Measurements from ENCODE around the gene PEX13. TPM values are rescaled to one million over a fixed set of nuclear protein-coding genes. Genes with fewer than 3 reads are reported as not detected.

Gene PEX13
- total and polyA plus RNA-seq, 2 of the 4 experiments (the other 2 are of a cell fraction), result 12.1 to 34.8 TPM

DNA sequence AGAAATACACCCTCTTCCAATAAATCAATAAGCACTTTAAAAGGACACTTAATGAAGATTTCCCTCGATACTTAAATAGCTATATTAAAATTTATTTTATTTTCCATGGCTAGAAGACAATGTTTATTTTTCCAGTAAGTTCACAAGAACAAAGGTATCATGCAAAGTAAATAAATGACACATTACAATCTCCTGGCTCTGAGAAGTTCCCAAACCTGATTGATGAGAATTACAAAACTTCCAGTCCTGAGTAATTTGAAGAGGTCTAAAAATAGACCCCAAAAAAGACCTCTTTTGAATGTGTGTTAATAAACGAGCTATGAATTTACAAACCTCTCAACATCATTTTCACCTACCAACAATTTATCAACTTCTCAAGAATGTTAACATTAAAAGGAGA lies 1.5 kb upstream of the PEX13 start:
- in situ Hi-C loops (cut with MboI; ENCODE audit: low sequenced_read_pairs), result no loop called here
- H4K20me1 ChIP-seq (ENCODE audit: insufficient read depth, low read length), result peaks cover 2% of the 10 kb centered on the region
- no peak overlapping the region for H4K8ac ChIP-seq (ENCODE audit: low read depth in 2 of 2, low read length in 2 of 2)
- ChIA-PET CTCF (no interaction called here), POLR2A (ENCODE audit: unreplicated experiment) (no interaction called here)
- no peaks in the 10 kb centered on the region; the same call in 1 of the 2 replicates for H3K4me1 ChIP-seq (ENCODE audit: control insufficient read depth, insufficient read depth, low read length)
- no CpG with 5 or more reads among the region's 2 CpGs for WGBS, 2 experiments (ENCODE audit: extremely low coverage in 2 of 2, insufficient read length in 1 of 2)
- TF ChIP-seq, protein P1, sequence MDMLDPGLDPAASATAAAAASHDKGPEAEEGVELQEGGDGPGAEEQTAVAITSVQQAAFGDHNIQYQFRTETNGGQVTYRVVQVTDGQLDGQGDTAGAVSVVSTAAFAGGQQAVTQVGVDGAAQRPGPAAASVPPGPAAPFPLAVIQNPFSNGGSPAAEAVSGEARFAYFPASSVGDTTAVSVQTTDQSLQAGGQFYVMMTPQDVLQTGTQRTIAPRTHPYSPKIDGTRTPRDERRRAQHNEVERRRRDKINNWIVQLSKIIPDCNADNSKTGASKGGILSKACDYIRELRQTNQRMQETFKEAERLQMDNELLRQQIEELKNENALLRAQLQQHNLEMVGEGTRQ (IDR thresholded peaks at IDR 0.05; ENCODE audit: low read depth, low read length), result no peak
- TF ChIP-seq CEBPB (IDR thresholded peaks at IDR 0.05; ENCODE audit: low read depth, low read length), result no peak
- TF ChIP-seq NFE2L2 (IDR thresholded peaks at IDR 0.05; ENCODE audit: low read depth, low read length), result no peak
- TF ChIP-seq RAD21 (IDR thresholded peaks at IDR 0.05; ENCODE audit: low read length), result no peak
- no peak for TF ChIP-seq MAZ (IDR thresholded peaks at IDR 0.05; ENCODE audit: borderline replicate concordance, low read depth, low read length)
- H3K4me2 ChIP-seq (ENCODE audit: low read depth, low read length), result no peak overlapping the region; the same call in 1 of the 2 replicates
- no peak overlapping the region for H3K4me3 ChIP-seq (ENCODE audit: insufficient read depth, low read depth, low read length)
- H3K56ac ChIP-seq (ENCODE audit: extremely low read depth, insufficient read depth, low read length), result no peak overlapping the region
- dilution Hi-C loops (cut with HindIII; ENCODE audit: low sequenced_read_pairs, unreplicated experiment), result no loop called here
- no peak overlapping the region for H2AFZ ChIP-seq (replicated peaks; ENCODE audit: low read length, poor library complexity)
- H2BK120ac ChIP-seq (ENCODE audit: low read depth, low read length), result no peak overlapping the region
- H3K23ac ChIP-seq (ENCODE audit: low read depth, low read length), result no peak overlapping the region
- no peak overlapping the region for H4K5ac ChIP-seq (ENCODE audit: low read depth, low read length)
- no peak overlapping the region for H3K9ac ChIP-seq (ENCODE audit: low read depth, low read length)
- no peaks in the 10 kb centered on the region for H3K27me3 ChIP-seq (ENCODE audit: control insufficient read depth, insufficient read depth, low read length)
- no peak for DNase-seq
- H3K9me1 ChIP-seq (ENCODE audit: insufficient read depth, low read length), result no peaks in the 10 kb centered on the region; the same call in 1 of the 2 replicates
- ATAC-seq (ENCODE audit: low read depth), result no peak
- H4K91ac ChIP-seq (ENCODE audit: insufficient read depth, low read depth, low read length), result no peak overlapping the region
- peaks cover 6 to 21% of the 10 kb centered on the region in 2 experiments; a peak in 3 of 4 replicates for H3K79me1 ChIP-seq (ENCODE audit: low read depth in 1 of 2, low read length in 2 of 2)
- H3K14ac ChIP-seq (replicated peaks; ENCODE audit: low read depth, low read length), result no peak overlapping the region
- no TSS peak for BruUV-seq (replicated peaks)
- no peak overlapping the region for H3K4ac ChIP-seq (ENCODE audit: low read depth, low read length)
- no peaks in the 10 kb centered on the region for H3K9me3 ChIP-seq (ENCODE audit: control insufficient read depth, insufficient read depth, low read length)
- H3K36me3 ChIP-seq (ENCODE audit: control insufficient read depth, insufficient read depth, low read length), result peaks cover 1% of the 10 kb centered on the region; the same call in 1 of the 2 replicates
- H3K18ac ChIP-seq (ENCODE audit: low read depth, low read length), result no peak overlapping the region
- intact Hi-C loops (cut with micrococcal nuclease), result loop anchor here (2.0 kb wide), 1 partner anchor 133 kb away; no protein-coding TSS in a partner anchor
- no peak overlapping the region for H2AK5ac ChIP-seq (ENCODE audit: low read depth, low read length)
- H2BK5ac ChIP-seq (ENCODE audit: low read depth, low read length, poor library complexity, severe bottlenecking), result no peak overlapping the region
- H2AK9ac ChIP-seq (replicated peaks; ENCODE audit: low read depth, low read length, poor library complexity), result no peak overlapping the region
- H2BK15ac ChIP-seq (ENCODE audit: low read depth, low read length), result no peak overlapping the region
- H2BK20ac ChIP-seq (ENCODE audit: low read depth, low read length), result no peak overlapping the region
- H3K27ac ChIP-seq (ENCODE audit: insufficient read depth, low read length), result no peak overlapping the region
